Mesothelial cell of epicardium (in vitro differentiated cells): Measurements from ENCODE around the gene GABPB1. TPM values are rescaled to one million over a fixed set of nuclear protein-coding genes. Genes with fewer than 3 reads are reported as not detected.

ENCODE experiments used
- DNase-seq, 2 experiments: peaks; one replicate each; pipeline ENCODE4 v3.0.0; 2021; ENCODE audit warnings: low spot score in 2 of 2; ENCODE audit not compliant: unreplicated experiment in 2 of 2
- H3K27ac Mint-ChIP-seq: 2 replicates; pipeline ENCODE4 v1.8.0; 2021; ENCODE audit warnings: mixed read lengths
- H3K27me3 Mint-ChIP-seq: 2 replicates; pipeline ENCODE4 v1.8.0; 2021; ENCODE audit warnings: low read depth, mixed read lengths
- H3K36me3 Mint-ChIP-seq: 2 replicates; pipeline ENCODE4 v1.8.0; 2021; ENCODE audit warnings: mixed read lengths
- H3K4me1 Mint-ChIP-seq: 2 replicates; pipeline ENCODE4 v1.8.0; 2021; ENCODE audit warnings: mixed read lengths
- H3K4me3 Mint-ChIP-seq: 2 replicates; pipeline ENCODE4 v1.8.0; 2021; ENCODE audit warnings: mild to moderate bottlenecking, moderate library complexity, mixed read lengths
- H3K9me3 Mint-ChIP-seq: 2 replicates; pipeline ENCODE4 v1.8.0; 2021; ENCODE audit warnings: mixed read lengths
- CTCF ChIP-seq: fragments of 200-600 bp; sonication (generic); IDR thresholded peaks from one replicate; pipeline ENCODE4 v1.5.0; 2021; ENCODE audit warnings: antibody characterized with exemption; ENCODE audit not compliant: unreplicated experiment
- total RNA-seq: library from RNA; stranded (reverse); gene quantifications from 3 replicates; pipeline ENCODE4 v1.2.1, GENCODE V29; 2021

GABPB1 gene
- total RNA-seq, 1 donor from 2014 or later = 24.0 TPM

GRCh38 chr15:50340416-50340815 lies 14.6 kb downstream of the GABPB1 start:
- Mint-ChIP-seq H3K4me1 (peaks cover 6% of the 10 kb centered on the region), H3K36me3 (peaks cover 5% of the 10 kb centered on the region), H3K27me3 (no peaks in the 10 kb centered on the region), H3K27ac (no peak overlapping the region), H3K9me3 (no peaks in the 10 kb centered on the region), H3K4me3 (no peak overlapping the region)
- DNase-seq = no peak
- no peak for TF ChIP-seq CTCF

GRCh38 chr15:50339717-50340116 lies 15.3 kb downstream of the GABPB1 start:
- peaks cover 6% of the 10 kb centered on the region for H3K4me1 Mint-ChIP-seq
- no peak for TF ChIP-seq CTCF
- no peaks in the 10 kb centered on the region for H3K27me3 Mint-ChIP-seq

GRCh38 chr15:50335251-50335650 lies 19.7 kb downstream of the GABPB1 start:
- Mint-ChIP-seq H3K36me3 (peaks cover 5% of the 10 kb centered on the region), H3K4me1 (no peaks in the 10 kb centered on the region), H3K27ac (no peak overlapping the region), H3K9me3 (no peaks in the 10 kb centered on the region), H3K27me3 (no peaks in the 10 kb centered on the region), H3K4me3 (no peak overlapping the region)
- DNase-seq = no peak
- TF ChIP-seq CTCF = no peak

More at GRCh38 chr15:50339717-50340116, 15.3 kb downstream of the GABPB1 start:
- peaks cover 5% of the 10 kb centered on the region for H3K36me3 Mint-ChIP-seq
- no peak overlapping the region for H3K27ac Mint-ChIP-seq
- no peaks in the 10 kb centered on the region for H3K9me3 Mint-ChIP-seq
- H3K4me3 Mint-ChIP-seq = no peak overlapping the region
- no peak for DNase-seq

GRCh38 chr15:50333229-50333628 lies 21.8 kb downstream of the GABPB1 start:
- no peak overlapping the region for H3K4me3 Mint-ChIP-seq
- H3K9me3 Mint-ChIP-seq = no peaks in the 10 kb centered on the region
- peaks cover under 1% of the 10 kb centered on the region for H3K36me3 Mint-ChIP-seq
- no peaks in the 10 kb centered on the region for H3K4me1 Mint-ChIP-seq
- H3K27ac Mint-ChIP-seq = no peak overlapping the region
- TF ChIP-seq CTCF = no peak
- H3K27me3 Mint-ChIP-seq = no peaks in the 10 kb centered on the region
- no peak for DNase-seq

GRCh38 chr15:50330921-50331320 lies 24.1 kb downstream of the GABPB1 start:
- Mint-ChIP-seq H3K27ac (no peak overlapping the region), H3K36me3 (no peaks in the 10 kb centered on the region), H3K4me3 (no peak overlapping the region), H3K4me1 (no peaks in the 10 kb centered on the region), H3K27me3 (no peaks in the 10 kb centered on the region), H3K9me3 (no peaks in the 10 kb centered on the region)
- no peak for TF ChIP-seq CTCF
- DNase-seq = no peak

GRCh38 chr15:50328116-50328515 lies 26.9 kb downstream of the GABPB1 start:
- no peaks in the 10 kb centered on the region for H3K27me3 Mint-ChIP-seq
- H3K9me3 Mint-ChIP-seq = no peaks in the 10 kb centered on the region
- no peak for DNase-seq
- H3K36me3 Mint-ChIP-seq = no peaks in the 10 kb centered on the region
- no peak for TF ChIP-seq CTCF
- H3K27ac Mint-ChIP-seq = no peak overlapping the region
- H3K4me3 Mint-ChIP-seq = no peak overlapping the region
- H3K4me1 Mint-ChIP-seq = no peaks in the 10 kb centered on the region
